ENCODE data around the gene OR51B4. TPM values are rescaled to one million over a fixed set of nuclear protein-coding genes. Genes with fewer than 3 reads are reported as not detected.

OR51B4 gene
- total and polyA plus RNA-seq, 2 experiments from 2014 or later, result not detected

GRCh38 chr11:5284637-5285036, 17.1 kb downstream of the OR51B4 start:
- peaks cover 1% of the 10 kb centered on the region for H3K27me3 Mint-ChIP-seq (ENCODE audit: insufficient read depth, low read depth, poor library complexity)
- H3K4me1 Mint-ChIP-seq, result peaks cover 5% of the 10 kb centered on the region
- H3K27ac Mint-ChIP-seq, result no peak overlapping the region
- H3K36me3 Mint-ChIP-seq (ENCODE audit: low read depth), result no peaks in the 10 kb centered on the region
- H3K9me2 ChIP-seq (ENCODE audit: insufficient read depth), result peaks cover 8% of the 10 kb centered on the region; the same call in 1 of the 2 replicates
- DNase-seq (ENCODE audit: low spot score) (no peak), ATAC-seq (no peak)
- TF ChIP-seq POLR2AphosphoS5 (IDR thresholded peaks at IDR 0.05; ENCODE audit: low read depth) (no peak), ETS1 (IDR thresholded peaks at IDR 0.05) (no peak), NANOG (IDR thresholded peaks at IDR 0.05; ENCODE audit: borderline replicate concordance) (no peak), ZNF462 (CRISPR knock-in tag; IDR thresholded peaks at IDR 0.05) (no peak), EZH2 (IDR thresholded peaks at IDR 0.05; ENCODE audit: low read depth, unreplicated experiment) (no peak), JUNB (IDR thresholded peaks at IDR 0.05; ENCODE audit: unreplicated experiment) (no peak), EZH2phosphoT487 (IDR thresholded peaks at IDR 0.05; ENCODE audit: unreplicated experiment) (no peak), CTCF (conservative IDR thresholded peaks at IDR 0.05; ENCODE audit: low read depth in 2 of 2) (no peak), REST (IDR thresholded peaks at IDR 0.05; ENCODE audit: unreplicated experiment) (no peak), ZNF114 (CRISPR knock-in tag; IDR thresholded peaks at IDR 0.05) (no peak), STAT1 (IDR thresholded peaks at IDR 0.05; ENCODE audit: unreplicated experiment) (no peak), ZNF331 (CRISPR knock-in tag; IDR thresholded peaks at IDR 0.05; ENCODE audit: low read depth) (no peak), CREB1 (CRISPR knock-in tag; IDR thresholded peaks at IDR 0.05; ENCODE audit: low read depth) (no peak)
- no peaks in the 10 kb centered on the region for H3K4me1 ChIP-seq (ENCODE audit: insufficient read depth)
- H3K27me3 ChIP-seq (ENCODE audit: insufficient read depth), result no peaks in the 10 kb centered on the region
- H3K4me3 ChIP-seq, result no peak overlapping the region
- H4K20me1 ChIP-seq (replicated peaks; ENCODE audit: insufficient read depth), result no peaks in the 10 kb centered on the region
- no peaks in the 10 kb centered on the region for H3K9me3 Mint-ChIP-seq
- no peak overlapping the region for H3K4me2 ChIP-seq
- no peak overlapping the region for H3K4me3 Mint-ChIP-seq
- H3K36me3 ChIP-seq (ENCODE audit: insufficient read depth), result no peaks in the 10 kb centered on the region
- no peaks in the 10 kb centered on the region for H3K79me2 ChIP-seq (replicated peaks; ENCODE audit: insufficient read depth)
- no peaks in the 10 kb centered on the region for H3F3A ChIP-seq (replicated peaks; ENCODE audit: low read depth)
- no peak overlapping the region for H3K27ac ChIP-seq (ENCODE audit: low read depth)
- no peak overlapping the region for H2AFZ ChIP-seq
